NCI-H1105 treated with DMSO at 0.1 percent for 48 hours (cell line): ENCODE measurements around the gene C1QA.

Experiments
- DNase-seq: peaks from one replicate; lab custom pipeline; 2025; lab: John Stamatoyannopoulos, UW

The C1QA gene

GRCh38 chr1:22612671-22613571 lies 23.5 kb upstream of the C1QA start:
- DNase-seq = no peak

- no peak for DNase-seq
These were observed 22.9 kb upstream of the C1QA start for GRCh38 chr1:22613572-22613918.

- DNase-seq = no peak
These were observed 22.5 kb upstream of the C1QA start for GRCh38 chr1:22613951-22614350.

GRCh38 chr1:22615886-22616285 lies 20.5 kb upstream of the C1QA start:
- DNase-seq = no peak

- no peak for DNase-seq
These were observed 19.9 kb upstream of the C1QA start for GRCh38 chr1:22616571-22616970.

- no peak for DNase-seq
These were observed 18.4 kb upstream of the C1QA start for GRCh38 chr1:22618056-22618455.

- DNase-seq = no peak
These were observed 17.2 kb upstream of the C1QA start for GRCh38 chr1:22619252-22619651.

- DNase-seq = no peak
These were observed 16.6 kb upstream of the C1QA start for GRCh38 chr1:22619798-22620197.

GRCh38 chr1:22621761-22622160 lies 14.7 kb upstream of the C1QA start:
- DNase-seq = no peak

GRCh38 chr1:22625262-22625925 lies 11.0 kb upstream of the C1QA start:
- DNase-seq = no peak

- DNase-seq = no peak
These were observed 9.9 kb upstream of the C1QA start for GRCh38 chr1:22626237-22627157.

- no peak for DNase-seq
These were observed 9.1 kb upstream of the C1QA start for GRCh38 chr1:22627331-22627730.

- DNase-seq = no peak
These were observed 7.6 kb upstream of the C1QA start for GRCh38 chr1:22628698-22629444.

GRCh38 chr1:22629886-22630285 lies 6.5 kb upstream of the C1QA start:
- DNase-seq = no peak

- DNase-seq = no peak
These were observed 2.5 kb upstream of the C1QA start for GRCh38 chr1:22633697-22634463.

- no peak for DNase-seq
These were observed 992 bp upstream of the C1QA start for GRCh38 chr1:22635436-22635835.

GRCh38 chr1:22636927-22637326 lies 499 bp downstream of the C1QA start:
- DNase-seq = no peak

GRCh38 chr1:22637907-22638445 lies 1.5 kb downstream of the C1QA start:
- no peak for DNase-seq

GRCh38 chr1:22638476-22639234 lies 2.2 kb downstream of the C1QA start:
- DNase-seq = no peak

- DNase-seq = no peak
These were observed 2.9 kb downstream of the C1QA start for GRCh38 chr1:22639286-22639685.
